Mesodermal cell (in vitro differentiated cells): ENCODE results near the gene NOL3. TPM values are rescaled to one million over a fixed set of nuclear protein-coding genes. Genes with fewer than 3 reads are reported as not detected.
"Not testable (repeated sequence)": the region's sequence is repeated elsewhere in the genome, so short reads cannot be mapped to it uniquely, and the experiment has no call there.

ENCODE experiments used
- H3K27ac ChIP-seq: 2 replicates; pipeline ENCODE4 v1.7.0; 2013; ENCODE audit warnings: mild to moderate bottlenecking, low read depth, low read length, moderate library complexity; ENCODE audit not compliant: severe bottlenecking
- H3K36me3 ChIP-seq: 2 replicates; pipeline ENCODE4 v1.7.1; 2013; ENCODE audit warnings: mild to moderate bottlenecking, low read length, moderate library complexity; ENCODE audit not compliant: control insufficient read depth, insufficient read depth
- H3K4me1 ChIP-seq: one replicate; pipeline ENCODE4 v1.7.1; 2013; ENCODE audit warnings: mild to moderate bottlenecking, low read length; ENCODE audit not compliant: insufficient read depth, control insufficient read depth, poor library complexity, severe bottlenecking
- H3K4me3 ChIP-seq: 2 replicates; pipeline ENCODE4 v1.7.0; 2013; ENCODE audit warnings: low read length, control low read depth, mild to moderate bottlenecking; ENCODE audit not compliant: insufficient read depth, poor library complexity, severe bottlenecking; ENCODE audit errors: extremely low read depth
- H3K9me3 ChIP-seq: 2 replicates; pipeline ENCODE4 v1.7.1; 2013; ENCODE audit warnings: mild to moderate bottlenecking, low read length, moderate library complexity; ENCODE audit not compliant: control insufficient read depth
- WGBS, 2 experiments: methylation state at CpG; one replicate each; pipeline ENCODE4 v1.1.5; 2013; ENCODE audit warnings: missing lambda C conversion rate in 2 of 2; ENCODE audit not compliant: insufficient coverage in 2 of 2; 5-methylcytosine and 5-hydroxymethylcytosine counted together
- polyA plus RNA-seq, 2 experiments: library from polyadenylated mRNA; stranded (reverse); fragments of 50-300 nt; gene quantifications; one replicate each; pipeline ENCODE4 v1.2.3, GENCODE V29; 2013

The NOL3 gene
- polyA plus RNA-seq (2013, experiment 1 of 2) = 11.0 TPM
- polyA plus RNA-seq (2013, experiment 2 of 2) = 11.2 TPM

DNA sequence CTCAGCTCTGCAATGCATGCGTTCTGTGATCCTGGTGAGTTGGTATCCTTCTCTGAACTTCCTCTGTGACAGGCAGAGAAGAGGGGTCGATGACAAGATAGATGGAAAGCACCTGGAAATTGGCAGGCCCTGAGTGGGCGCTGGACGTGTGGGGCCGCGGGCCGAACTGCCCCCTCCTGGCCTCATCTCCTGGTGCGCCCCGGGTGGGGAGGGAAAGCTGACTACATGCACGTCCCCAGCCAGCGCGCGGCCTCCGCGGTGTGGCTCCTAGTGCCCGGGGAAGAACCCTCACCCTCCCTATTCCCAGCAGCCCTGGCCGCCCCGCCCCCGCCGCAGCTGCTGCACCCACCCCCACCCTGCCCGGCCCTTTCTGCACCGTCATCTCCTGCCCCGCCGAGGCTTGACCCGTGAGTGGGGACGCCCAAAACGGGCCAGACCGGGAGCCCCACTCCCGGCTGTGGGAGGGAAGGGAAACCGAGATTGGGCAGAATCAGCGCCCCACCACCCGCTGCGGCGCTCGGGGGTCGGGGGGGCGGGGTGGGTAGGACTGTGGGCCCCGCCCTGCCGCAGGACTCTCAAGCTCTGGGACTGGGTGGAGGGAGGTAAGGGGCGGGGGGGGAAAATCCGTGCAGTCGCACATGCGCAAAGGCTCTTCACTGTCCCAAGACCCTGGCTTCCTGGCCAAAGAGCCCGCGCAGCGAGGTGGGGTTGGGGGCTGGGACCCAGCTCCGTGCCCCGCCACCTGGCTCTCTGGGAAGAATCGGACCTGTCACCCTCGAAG is at the start of gene NOL3:
Gene NOL3, plus strand, starts transcription at position 371 of the 781 bp plus-strand sequence.
- Histone ChIP-seq H3K27ac (peak within 1 kb of the TSS; percentile 84), H3K36me3 (peaks cover 5% of the 10 kb centered on the region), H3K9me3 (no peaks in the 10 kb centered on the region), H3K4me1 (peaks cover 23% of the 10 kb centered on the region), H3K4me3 (peak within 1 kb of the TSS; percentile 41)
- WGBS, 2 experiments = 0% methylated on average over 20 to 23 of the region's 50 CpGs

GRCh38 chr16:67122799-67123198 is 47.5 kb upstream of the NOL3 start:
- H3K4me3 ChIP-seq, H3K4me1 ChIP-seq, H3K9me3 ChIP-seq, H3K27ac ChIP-seq: not testable (repeated sequence)
- 89 to 93% methylated on average over 3 to 5 of the region's 5 CpGs for WGBS, 2 experiments
- peaks cover 78% of the 10 kb centered on the region for H3K36me3 ChIP-seq

DNA sequence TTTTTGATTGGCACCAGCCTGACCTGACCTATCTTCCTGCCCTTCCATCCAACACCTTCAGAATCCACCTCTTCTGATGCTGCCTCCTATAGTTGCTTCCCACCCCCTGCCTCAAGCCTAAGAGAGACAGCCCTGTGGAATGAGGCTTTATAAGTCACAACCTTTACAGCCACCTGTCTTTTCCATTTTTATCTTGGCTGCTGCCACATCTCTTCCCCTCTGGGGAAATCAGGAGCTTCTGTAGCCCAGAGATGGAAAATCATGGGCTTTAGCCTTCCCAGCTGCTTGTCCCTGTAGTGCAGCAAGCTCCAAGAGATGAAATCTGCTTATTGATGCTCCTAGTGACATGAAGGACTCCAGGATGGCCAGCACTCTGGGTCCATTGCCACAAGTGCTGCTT is 41.9 kb upstream of the NOL3 start:
- H3K27ac ChIP-seq = no peak overlapping the region
- H3K9me3 ChIP-seq = no peaks in the 10 kb centered on the region
- no peak overlapping the region for H3K4me3 ChIP-seq
- no peaks in the 10 kb centered on the region for H3K4me1 ChIP-seq
- H3K36me3 ChIP-seq = peaks cover 83% of the 10 kb centered on the region

- WGBS, 2 experiments = 97 to 100% methylated on average over 3 of the region's 3 CpGs
- H3K36me3 ChIP-seq = peaks cover 82% of the 10 kb centered on the region
- no peaks in the 10 kb centered on the region for H3K4me1 ChIP-seq
- H3K4me3 ChIP-seq = no peak overlapping the region
- no peaks in the 10 kb centered on the region for H3K9me3 ChIP-seq
- no peak overlapping the region for H3K27ac ChIP-seq
These were observed 41.5 kb upstream of the NOL3 start for GRCh38 chr16:67128887-67129286.

DNA sequence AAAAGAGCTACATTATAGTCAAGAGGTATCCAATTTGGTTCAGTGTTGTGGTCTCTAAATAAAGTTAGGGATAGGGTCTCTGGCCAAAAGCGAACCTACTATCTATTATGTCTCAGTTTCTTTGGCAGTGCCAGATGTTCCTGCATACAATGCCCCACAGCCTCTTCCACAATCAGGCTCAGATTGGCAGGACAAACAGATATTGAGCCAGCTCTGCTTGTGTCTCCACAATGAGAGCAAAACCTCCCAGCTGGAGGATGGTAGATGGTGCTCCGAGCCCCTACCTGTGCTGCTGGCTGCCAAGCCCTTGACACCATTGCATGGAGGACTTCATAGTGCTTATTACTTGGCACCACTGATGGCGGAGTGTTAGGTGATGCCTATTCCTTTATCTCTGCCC is 40.9 kb upstream of the NOL3 start:
- 97 to 100% methylated on average over 2 to 3 of the region's 3 CpGs for WGBS, 2 experiments
- Histone ChIP-seq H3K4me3 (no peak overlapping the region), H3K4me1 (no peaks in the 10 kb centered on the region), H3K9me3 (no peaks in the 10 kb centered on the region), H3K36me3 (peaks cover 83% of the 10 kb centered on the region), H3K27ac (no peak overlapping the region)

GRCh38 chr16:67137605-67138004 is 32.7 kb upstream of the NOL3 start:
- WGBS, 2 experiments = 82 to 94% methylated on average over 2 to 3 of the region's 3 CpGs
- H3K36me3 ChIP-seq = peaks cover 93% of the 10 kb centered on the region
- no peak overlapping the region for H3K27ac ChIP-seq
- H3K9me3 ChIP-seq = no peaks in the 10 kb centered on the region
- H3K4me3 ChIP-seq = no peak overlapping the region
- H3K4me1 ChIP-seq = no peaks in the 10 kb centered on the region

DNA sequence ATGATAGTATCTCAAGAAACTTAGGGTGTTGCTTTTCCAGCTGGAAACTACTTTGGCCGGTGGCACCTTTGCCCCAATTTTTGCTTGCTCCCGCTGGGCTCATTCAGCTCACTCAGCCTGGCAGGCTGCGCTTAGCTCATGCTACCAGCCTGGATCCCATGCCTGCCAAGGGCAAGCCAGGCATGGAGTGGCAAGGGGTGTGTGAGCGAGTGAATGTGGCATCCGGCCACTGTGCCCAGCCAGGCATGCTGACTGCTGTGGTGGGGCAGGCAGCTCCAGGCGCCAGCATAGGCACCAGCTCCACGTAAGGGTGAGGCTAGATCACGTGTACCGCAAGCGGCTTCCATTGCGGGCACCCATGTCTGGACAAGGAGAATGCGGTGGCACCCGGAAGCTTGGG is 28.9 kb upstream of the NOL3 start:
- H3K27ac ChIP-seq = no peak overlapping the region
- no peak overlapping the region for H3K4me3 ChIP-seq
- peaks cover 94% of the 10 kb centered on the region for H3K36me3 ChIP-seq
- no peaks in the 10 kb centered on the region for H3K9me3 ChIP-seq
- H3K4me1 ChIP-seq = no peaks in the 10 kb centered on the region
- WGBS, 2 experiments = 94 to 96% methylated on average over 13 of the region's 13 CpGs

GRCh38 chr16:67142342-67142741 is 28.0 kb upstream of the NOL3 start:
- WGBS, 2 experiments = 92 to 100% methylated on average over 2 to 5 of the region's 9 CpGs
- H3K4me3 ChIP-seq = no peak overlapping the region
- H3K36me3 ChIP-seq = peaks cover 94% of the 10 kb centered on the region
- H3K4me1 ChIP-seq = no peaks in the 10 kb centered on the region
- no peak overlapping the region for H3K27ac ChIP-seq
- no peaks in the 10 kb centered on the region for H3K9me3 ChIP-seq

DNA sequence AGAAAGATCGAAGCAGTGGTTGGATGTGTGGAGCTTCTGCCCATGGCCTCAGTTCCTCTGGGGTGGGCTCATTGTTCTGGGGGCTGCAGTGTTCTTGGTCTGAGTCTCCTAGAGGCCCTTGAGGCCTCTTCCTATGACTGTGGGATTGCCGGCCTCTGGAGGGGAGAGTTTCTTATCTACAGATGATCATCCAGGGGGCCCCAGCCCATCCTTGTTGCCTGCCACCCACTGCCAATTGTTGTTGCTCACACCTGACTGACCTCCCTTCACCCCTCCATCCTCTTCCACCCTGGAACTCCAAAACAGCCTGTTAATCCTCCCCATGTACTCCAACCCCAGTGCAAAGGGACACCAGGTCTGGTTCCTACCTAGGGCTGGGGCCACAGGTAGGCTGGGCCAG is 25.4 kb upstream of the NOL3 start:
- Histone ChIP-seq H3K36me3 (peaks cover 96% of the 10 kb centered on the region), H3K9me3 (no peaks in the 10 kb centered on the region), H3K4me3 (no peak overlapping the region), H3K27ac (no peak overlapping the region), H3K4me1 (no peaks in the 10 kb centered on the region)
- WGBS, 2 experiments = 90 to 100% methylated on average over 2 of the region's 2 CpGs

DNA sequence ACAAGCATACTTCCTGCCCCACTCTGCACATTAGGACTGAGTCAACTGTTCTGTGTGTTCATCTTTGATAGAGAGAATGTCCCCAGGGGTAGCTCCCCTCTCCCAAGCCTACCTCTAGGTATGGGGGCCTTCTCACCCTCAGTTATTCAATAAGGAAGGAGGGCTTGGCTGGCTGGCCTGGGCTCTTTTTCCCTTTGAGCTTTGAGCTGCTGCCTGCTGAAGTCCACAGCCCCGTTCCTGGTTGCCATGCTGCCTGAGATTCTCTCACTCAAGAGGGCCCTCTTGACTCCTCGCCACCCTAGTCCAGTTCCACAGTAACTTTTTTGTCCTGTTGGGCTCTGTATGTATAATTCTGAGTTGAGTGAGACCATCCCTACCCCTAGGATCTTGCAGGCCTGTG is 24.6 kb upstream of the NOL3 start:
- WGBS, 2 experiments = no CpG with 5 or more reads among the region's 2 CpGs
- H3K36me3 ChIP-seq = peaks cover 88% of the 10 kb centered on the region
- H3K9me3 ChIP-seq = no peaks in the 10 kb centered on the region
- no peak overlapping the region for H3K4me3 ChIP-seq
- H3K27ac ChIP-seq = no peak overlapping the region
- H3K4me1 ChIP-seq = no peaks in the 10 kb centered on the region

- H3K36me3 ChIP-seq = peaks cover 78% of the 10 kb centered on the region
These were observed 23.6 kb upstream of the NOL3 start for GRCh38 chr16:67146523-67147357.

More at GRCh38 chr16:67146523-67147357, 23.6 kb upstream of the NOL3 start:
- Histone ChIP-seq H3K4me1 (no peaks in the 10 kb centered on the region), H3K9me3 (no peaks in the 10 kb centered on the region), H3K4me3 (no peak overlapping the region), H3K27ac (no peak overlapping the region)
- 95 to 96% methylated on average over 5 to 6 of the region's 7 CpGs for WGBS, 2 experiments
